MM.1S (cell line): ENCODE measurements around the gene CORO2A.
"Not testable (repeated sequence)": the region's sequence is repeated elsewhere in the genome, so short reads cannot be mapped to it uniquely, and the experiment has no call there.

ENCODE experiments used
- DNase-seq: peaks from one replicate; pipeline ENCODE4 v3.0.0-alpha.2; 2015
- H2AFZ ChIP-seq: fragments of 300-600 bp; sonication (generic); 2 replicates; pipeline ENCODE4 v1.6.0; 2016; ENCODE audit warnings: antibody characterized with exemption, low read length
- H3F3A ChIP-seq: fragments of 300-600 bp; sonication (generic); 2 replicates; pipeline ENCODE4 v1.6.1; 2016; ENCODE audit warnings: mild to moderate bottlenecking, antibody characterized with exemption, low read length, moderate library complexity, mixed read lengths; ENCODE audit not compliant: insufficient read depth
- H3K27ac ChIP-seq: fragments of 300-600 bp; sonication (generic); 2 replicates; pipeline ENCODE4 v1.5.1; 2016; ENCODE audit warnings: mild to moderate bottlenecking, low read length
- H3K27me3 ChIP-seq: fragments of 300-600 bp; sonication (generic); replicated peaks from 2 replicates; pipeline ENCODE4 v1.6.0; 2016; ENCODE audit warnings: low read length; ENCODE audit not compliant: insufficient read depth
- H3K36me3 ChIP-seq: fragments of 300-600 bp; sonication (generic); replicated peaks from 2 replicates; pipeline ENCODE4 v1.6.1; 2016; ENCODE audit warnings: mild to moderate bottlenecking, low read length, mixed read lengths; ENCODE audit not compliant: insufficient read depth
- H3K4me1 ChIP-seq: fragments of 300-600 bp; sonication (generic); 2 replicates; pipeline ENCODE4 v1.6.1; 2016; ENCODE audit warnings: low read length, mixed read lengths
- H3K4me2 ChIP-seq: fragments of 300-600 bp; sonication (generic); 2 replicates; pipeline ENCODE4 v1.6.0; 2016; ENCODE audit warnings: low read depth, low read length
- H3K4me3 ChIP-seq: fragments of 300-600 bp; sonication (generic); 2 replicates; pipeline ENCODE4 v1.5.1; 2016; ENCODE audit warnings: low read length, mixed read lengths
- H3K79me2 ChIP-seq: fragments of 300-600 bp; sonication (generic); 2 replicates; pipeline ENCODE4 v1.6.1; 2016; ENCODE audit warnings: mixed run types, low read length, mixed read lengths
- H3K9ac ChIP-seq: fragments of 300-600 bp; sonication (generic); 2 replicates; pipeline ENCODE4 v1.6.1; 2016; ENCODE audit warnings: low read length, mixed read lengths
- H3K9me2 ChIP-seq: fragments of 300-600 bp; sonication (generic); replicated peaks from 2 replicates; pipeline ENCODE4 v1.6.1; 2016; ENCODE audit warnings: mild to moderate bottlenecking, low read length, mixed read lengths; ENCODE audit not compliant: insufficient read depth
- H3K9me3 ChIP-seq: fragments of 300-600 bp; sonication (generic); replicated peaks from 2 replicates; pipeline ENCODE4 v1.6.1; 2016; ENCODE audit warnings: mild to moderate bottlenecking, low read length, mixed read lengths; ENCODE audit not compliant: insufficient read depth
- H4K20me1 ChIP-seq: fragments of 300-600 bp; sonication (generic); 2 replicates; pipeline ENCODE4 v1.6.1; 2016; ENCODE audit warnings: mild to moderate bottlenecking, low read length, moderate library complexity, mixed read lengths; ENCODE audit not compliant: insufficient read depth
- EZH2 ChIP-seq: fragments of 300-600 bp; sonication (generic); optimal IDR thresholded peaks from 2 replicates; pipeline ENCODE3; 2017; ENCODE audit warnings: low read depth, mild to moderate bottlenecking, antibody characterized with exemption, low read length, mixed read lengths
- EZH2phosphoT487 ChIP-seq: fragments of 300-600 bp; sonication (generic); IDR thresholded peaks from 2 replicates; pipeline ENCODE4 v1.6.1; 2018; ENCODE audit warnings: antibody characterized with exemption, low read length
- TF ChIP-seq, protein P1 (sequence below): fragments of 300-600 bp; sonication (generic); IDR thresholded peaks from 2 replicates; pipeline ENCODE4 v1.5.1; 2016; ENCODE audit warnings: antibody characterized with exemption, low read length, mixed read lengths

The CORO2A gene

DNA sequence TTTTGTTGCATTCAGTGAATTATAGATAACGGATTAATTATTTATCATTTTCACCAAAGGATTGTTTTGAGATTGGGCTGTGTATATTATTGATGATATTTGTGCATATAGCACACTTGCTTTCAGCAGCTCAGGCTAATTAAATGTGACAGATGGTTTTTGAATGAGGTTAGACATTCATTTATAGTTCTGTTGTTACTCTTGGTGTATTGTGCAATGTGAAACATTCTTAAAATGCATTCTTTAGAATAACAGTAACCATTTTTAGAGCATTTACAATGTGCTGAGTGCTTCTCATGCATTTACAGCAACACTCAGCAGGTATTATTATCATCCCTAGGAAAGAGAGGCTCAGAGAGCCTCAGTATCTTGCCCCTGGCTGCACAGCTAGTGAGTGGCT lies 112.1 kb downstream of the CORO2A start:
- no peak for DNase-seq
- TF ChIP-seq, protein P1, sequence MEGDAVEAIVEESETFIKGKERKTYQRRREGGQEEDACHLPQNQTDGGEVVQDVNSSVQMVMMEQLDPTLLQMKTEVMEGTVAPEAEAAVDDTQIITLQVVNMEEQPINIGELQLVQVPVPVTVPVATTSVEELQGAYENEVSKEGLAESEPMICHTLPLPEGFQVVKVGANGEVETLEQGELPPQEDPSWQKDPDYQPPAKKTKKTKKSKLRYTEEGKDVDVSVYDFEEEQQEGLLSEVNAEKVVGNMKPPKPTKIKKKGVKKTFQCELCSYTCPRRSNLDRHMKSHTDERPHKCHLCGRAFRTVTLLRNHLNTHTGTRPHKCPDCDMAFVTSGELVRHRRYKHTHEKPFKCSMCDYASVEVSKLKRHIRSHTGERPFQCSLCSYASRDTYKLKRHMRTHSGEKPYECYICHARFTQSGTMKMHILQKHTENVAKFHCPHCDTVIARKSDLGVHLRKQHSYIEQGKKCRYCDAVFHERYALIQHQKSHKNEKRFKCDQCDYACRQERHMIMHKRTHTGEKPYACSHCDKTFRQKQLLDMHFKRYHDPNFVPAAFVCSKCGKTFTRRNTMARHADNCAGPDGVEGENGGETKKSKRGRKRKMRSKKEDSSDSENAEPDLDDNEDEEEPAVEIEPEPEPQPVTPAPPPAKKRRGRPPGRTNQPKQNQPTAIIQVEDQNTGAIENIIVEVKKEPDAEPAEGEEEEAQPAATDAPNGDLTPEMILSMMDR = no peak
- TF ChIP-seq EZH2phosphoT487 = no peak
- no peak for TF ChIP-seq EZH2

DNA sequence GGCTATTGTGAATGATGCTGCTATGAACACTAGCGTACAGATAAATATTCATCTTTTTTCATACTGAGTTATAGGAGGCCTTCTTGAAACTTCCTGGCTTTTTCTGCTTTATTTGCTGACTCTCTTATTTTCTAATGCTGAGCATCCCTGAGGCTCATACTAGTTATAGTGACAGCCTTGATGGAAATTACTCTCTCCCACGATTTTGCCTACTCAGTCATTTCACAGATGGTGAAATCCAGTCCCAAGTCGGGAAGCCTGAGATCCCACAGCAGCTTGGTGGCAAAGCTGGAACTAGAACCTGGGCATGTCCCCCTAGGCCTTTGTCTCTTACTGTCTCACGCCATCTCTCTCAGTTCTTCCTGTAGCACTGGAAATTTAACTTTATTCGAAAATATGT lies 113.5 kb downstream of the CORO2A start:
- no peak for DNase-seq
- H4K20me1 ChIP-seq = no peaks in the 10 kb centered on the region
- H3K4me2 ChIP-seq = no peak overlapping the region
- no peak overlapping the region for H3K27ac ChIP-seq
- no peak overlapping the region for H3K4me3 ChIP-seq
- no peak overlapping the region for H2AFZ ChIP-seq
- H3K9me3 ChIP-seq = no peaks in the 10 kb centered on the region
- no peaks in the 10 kb centered on the region for H3K9me2 ChIP-seq
- H3K79me2 ChIP-seq = peaks cover 22% of the 10 kb centered on the region
- H3K36me3 ChIP-seq = peaks cover 7% of the 10 kb centered on the region
- no peak overlapping the region for H3K9ac ChIP-seq
- H3K4me1 ChIP-seq = no peaks in the 10 kb centered on the region
- TF ChIP-seq, protein P1 = no peak
- TF ChIP-seq EZH2phosphoT487 (no peak), EZH2 (no peak)
- no peaks in the 10 kb centered on the region for H3K27me3 ChIP-seq
- no peaks in the 10 kb centered on the region for H3F3A ChIP-seq

More for the DNA sequence above, 112.1 kb downstream of the CORO2A start:
- Histone ChIP-seq H3K27ac (no peak overlapping the region), H3K9me3 (no peaks in the 10 kb centered on the region), H4K20me1 (no peaks in the 10 kb centered on the region), H3K9ac (no peak overlapping the region), H2AFZ (no peak overlapping the region), H3F3A (no peaks in the 10 kb centered on the region), H3K27me3 (no peaks in the 10 kb centered on the region), H3K4me2 (no peak overlapping the region), H3K4me3 (no peak overlapping the region), H3K9me2 (no peaks in the 10 kb centered on the region), H3K79me2 (peaks cover 9% of the 10 kb centered on the region; the same call in 1 of the 2 replicates), H3K4me1 (no peaks in the 10 kb centered on the region), H3K36me3 (peaks cover 7% of the 10 kb centered on the region)

DNA sequence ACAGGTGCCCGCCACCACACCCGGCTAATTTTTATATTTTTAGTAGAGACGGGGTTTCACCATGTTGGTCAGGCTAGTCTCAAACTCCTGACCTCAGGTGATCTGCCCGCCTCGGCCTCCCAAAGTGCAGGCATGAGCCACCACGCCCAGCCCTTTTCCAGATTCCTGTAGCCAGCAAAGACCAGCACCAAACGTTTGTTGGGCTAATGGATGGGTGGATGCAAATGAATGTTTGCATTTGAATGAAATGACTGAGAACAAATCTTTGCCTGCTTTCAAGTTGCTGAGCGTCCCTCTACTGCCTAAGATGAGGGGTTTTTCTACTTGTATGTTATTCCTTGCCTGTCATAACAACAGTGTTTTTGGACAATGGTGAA lies 115.9 kb downstream of the CORO2A start:
- DNase-seq, H4K20me1 ChIP-seq, H3K9ac ChIP-seq, H3K4me2 ChIP-seq, H3F3A ChIP-seq, H2AFZ ChIP-seq, H3K9me2 ChIP-seq, H3K4me1 ChIP-seq, H3K4me3 ChIP-seq, H3K9me3 ChIP-seq, H3K27ac ChIP-seq, H3K27me3 ChIP-seq, H3K36me3 ChIP-seq: not testable (repeated sequence)
- H3K79me2 ChIP-seq = peaks cover 40% of the 10 kb centered on the region

DNA sequence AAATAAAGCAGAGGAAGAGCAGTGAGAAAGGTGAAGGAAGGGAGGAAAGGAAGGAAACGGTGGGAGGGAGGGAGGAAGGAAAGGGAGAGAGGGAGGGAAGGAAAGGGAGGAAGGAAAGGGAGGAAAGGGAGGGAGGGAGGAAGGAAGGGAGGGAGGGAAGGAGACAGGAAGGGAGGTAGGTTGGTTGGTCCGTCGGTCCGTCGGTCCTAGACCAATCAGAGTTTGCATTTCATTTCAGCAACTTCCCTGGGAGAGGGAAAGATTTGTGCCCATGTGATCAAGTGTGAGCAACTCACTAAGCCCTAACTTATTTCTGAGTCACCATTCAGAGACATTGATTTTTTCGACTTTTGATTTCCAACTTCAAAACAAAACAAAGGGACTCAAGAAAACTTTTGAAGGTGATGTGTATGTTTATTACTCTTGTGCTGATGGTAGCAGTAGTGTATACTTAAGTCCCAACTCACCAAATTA lies 117.1 kb downstream of the CORO2A start:
- H2AFZ ChIP-seq = no peak overlapping the region
- no peak overlapping the region for H3K4me3 ChIP-seq
- TF ChIP-seq, protein P1 = no peak
- TF ChIP-seq EZH2 (no peak), EZH2phosphoT487 (no peak)

More for the DNA sequence above, 117.1 kb downstream of the CORO2A start:
- no peaks in the 10 kb centered on the region for H3K9me2 ChIP-seq
- no peaks in the 10 kb centered on the region for H3F3A ChIP-seq
- H3K36me3 ChIP-seq = no peaks in the 10 kb centered on the region
- H3K27me3 ChIP-seq = no peaks in the 10 kb centered on the region
- H3K4me2 ChIP-seq = no peak overlapping the region
- no peaks in the 10 kb centered on the region for H3K4me1 ChIP-seq
- H3K9ac ChIP-seq = no peak overlapping the region
- no peak overlapping the region for H3K27ac ChIP-seq
- no peak for DNase-seq
- peaks cover 50% of the 10 kb centered on the region for H3K79me2 ChIP-seq
- H3K9me3 ChIP-seq = no peaks in the 10 kb centered on the region
- no peaks in the 10 kb centered on the region for H4K20me1 ChIP-seq
